GM04504 (cell line): ENCODE measurements around the gene ARHGAP4.

ENCODE experiments used
- DNase-seq: peaks from one replicate; pipeline ENCODE4 v3.0.0-alpha.2; 2012; ENCODE audit warnings: low read depth

The ARHGAP4 gene

GRCh38 chrX:153927672-153927921 is 1.5 kb upstream of the ARHGAP4 start:
- DNase-seq: no peak

- no peak for DNase-seq
Measured at GRCh38 chrX:153926858-153927671, 1.0 kb upstream of the ARHGAP4 start.

- no peak for DNase-seq
Measured at GRCh38 chrX:153926552-153926857, 441 bp upstream of the ARHGAP4 start.

- no peak for DNase-seq
Measured at GRCh38 chrX:153925387-153925738, 701 bp downstream of the ARHGAP4 start.

GRCh38 chrX:153924149-153924861 is 1.8 kb downstream of the ARHGAP4 start:
- peak; percentile 19 for DNase-seq

- DNase-seq: peak; percentile 35
Measured at GRCh38 chrX:153922932-153923857, 2.9 kb downstream of the ARHGAP4 start.

- DNase-seq: no peak
Measured at GRCh38 chrX:153921511-153922446, 4.3 kb downstream of the ARHGAP4 start.

- no peak for DNase-seq
Measured at GRCh38 chrX:153921070-153921469, 5.0 kb downstream of the ARHGAP4 start.

GRCh38 chrX:153920546-153920945 is 5.5 kb downstream of the ARHGAP4 start:
- DNase-seq: no peak

GRCh38 chrX:153919281-153919680 is 6.8 kb downstream of the ARHGAP4 start:
- DNase-seq: no peak

GRCh38 chrX:153917869-153918268 is 8.2 kb downstream of the ARHGAP4 start:
- no peak for DNase-seq

- DNase-seq: no peak
Measured at GRCh38 chrX:153913701-153914100, 12.4 kb downstream of the ARHGAP4 start.

GRCh38 chrX:153913211-153913610 is 12.9 kb downstream of the ARHGAP4 start:
- no peak for DNase-seq

GRCh38 chrX:153911798-153912197 is 14.3 kb downstream of the ARHGAP4 start:
- DNase-seq: no peak

- DNase-seq: no peak
Measured at GRCh38 chrX:153910446-153910845, 15.6 kb downstream of the ARHGAP4 start.

GRCh38 chrX:153909980-153910360 is 16.1 kb downstream of the ARHGAP4 start:
- no peak for DNase-seq

- DNase-seq: no peak
Measured at GRCh38 chrX:153909024-153909979, 16.8 kb downstream of the ARHGAP4 start.

- no peak for DNase-seq
Measured at GRCh38 chrX:153908219-153908860, 17.7 kb downstream of the ARHGAP4 start.

GRCh38 chrX:153907456-153907855 is 18.6 kb downstream of the ARHGAP4 start:
- DNase-seq: no peak
